ENCODE measurements around the gene CTPS1. TPM values are rescaled to one million over a fixed set of nuclear protein-coding genes. Genes with fewer than 3 reads are reported as not detected.

The CTPS1 gene
- total RNA-seq, 1 experiment from 2014 or later: 62.2 TPM

DNA sequence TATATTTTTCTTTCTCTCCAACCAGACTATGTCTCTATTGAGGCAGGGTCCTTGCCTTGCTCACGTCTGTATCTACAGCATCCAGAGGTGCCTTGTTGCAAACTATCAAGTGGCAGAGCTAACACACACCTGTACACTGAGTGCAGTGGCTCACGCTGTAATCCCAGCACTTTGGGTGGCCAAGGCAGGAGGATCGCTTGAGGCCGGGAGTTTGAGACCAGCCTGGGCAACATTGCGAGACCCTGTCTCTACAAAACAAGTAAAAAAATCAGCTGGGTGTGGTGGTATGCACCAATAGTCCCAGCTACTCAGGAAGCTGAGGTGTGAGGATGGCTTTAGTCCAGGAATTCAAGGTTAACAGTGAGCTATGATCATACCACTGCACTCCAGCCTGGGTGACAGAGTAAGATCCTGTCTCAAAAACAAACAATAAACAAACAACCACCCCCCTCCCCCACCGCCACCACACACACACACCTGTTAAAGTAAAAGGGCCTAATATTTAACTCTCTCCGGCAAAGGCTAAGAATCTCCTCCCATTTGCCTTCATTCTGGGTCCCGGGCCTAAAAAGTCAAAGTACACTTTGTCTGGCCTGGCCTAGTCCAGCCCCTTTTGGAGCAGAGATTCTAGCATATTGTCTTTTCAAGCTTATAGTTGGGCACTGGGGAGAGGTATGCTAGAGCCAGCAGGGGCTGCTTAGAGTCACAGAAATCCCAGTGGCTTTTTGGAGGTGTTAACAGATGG is 51.5 kb downstream of the CTPS1 start:
- H3K36me3 ChIP-seq: peaks cover 85% of the 10 kb centered on the region

DNA sequence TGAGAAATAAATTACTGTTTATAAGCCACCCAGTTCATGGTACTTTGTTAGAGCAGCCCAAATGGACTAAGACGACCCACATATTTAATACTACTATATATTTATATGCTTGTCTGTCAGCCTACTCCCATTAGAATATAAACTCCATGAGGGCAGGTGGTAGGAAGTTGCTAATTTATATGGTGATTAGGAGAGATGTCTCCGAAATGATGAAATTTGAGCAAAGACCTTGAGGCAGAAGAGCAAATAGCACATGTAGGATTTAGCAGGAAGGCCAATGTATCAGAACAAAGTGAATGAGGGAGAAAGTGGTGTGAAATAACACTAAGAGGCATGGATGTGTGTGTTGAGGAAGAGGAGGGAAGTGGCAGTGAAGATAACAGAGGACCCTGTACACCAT is 52.7 kb downstream of the CTPS1 start:
- Histone ChIP-seq H3K9me3 (replicated peaks) (no peaks in the 10 kb centered on the region), H3K27ac (no peak overlapping the region), H3K4me3 (no peak overlapping the region), H3K27me3 (replicated peaks) (no peaks in the 10 kb centered on the region), H3K4me1 (replicated peaks) (no peaks in the 10 kb centered on the region), H3K36me3 (peaks cover 91% of the 10 kb centered on the region)
- no peak for DNase-seq (ENCODE audit: low read depth in 1 of 2, low spot score in 2 of 2)

More for the DNA sequence above, 51.5 kb downstream of the CTPS1 start:
- DNase-seq (ENCODE audit: low read depth in 1 of 2, low spot score in 2 of 2): no peak
- H3K27ac ChIP-seq: no peak overlapping the region
- no peaks in the 10 kb centered on the region for H3K9me3 ChIP-seq (replicated peaks)
- no peak overlapping the region for H3K4me3 ChIP-seq
- H3K4me1 ChIP-seq (replicated peaks): no peaks in the 10 kb centered on the region
- no peaks in the 10 kb centered on the region for H3K27me3 ChIP-seq (replicated peaks)

DNA sequence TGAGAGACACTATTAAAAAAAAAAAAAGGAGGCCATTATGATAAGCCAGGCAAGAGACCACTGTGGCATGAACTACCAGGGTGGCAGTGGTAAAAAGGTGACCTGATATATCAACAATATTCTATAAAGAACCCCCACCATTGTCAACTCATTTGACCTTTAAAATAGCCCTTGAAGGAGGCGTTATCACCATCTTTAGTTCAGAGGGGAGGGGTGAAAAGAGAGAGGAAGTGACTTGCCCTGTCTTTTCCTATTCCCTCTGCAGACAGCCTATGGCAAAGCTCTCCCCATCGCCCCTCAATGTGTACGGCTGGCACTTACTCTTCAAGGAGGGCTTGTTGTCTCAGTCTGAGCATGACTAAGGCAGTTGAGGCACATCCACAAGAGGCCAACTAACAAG is 53.8 kb downstream of the CTPS1 start:
- no peaks in the 10 kb centered on the region for H3K9me3 ChIP-seq (replicated peaks)

DNA sequence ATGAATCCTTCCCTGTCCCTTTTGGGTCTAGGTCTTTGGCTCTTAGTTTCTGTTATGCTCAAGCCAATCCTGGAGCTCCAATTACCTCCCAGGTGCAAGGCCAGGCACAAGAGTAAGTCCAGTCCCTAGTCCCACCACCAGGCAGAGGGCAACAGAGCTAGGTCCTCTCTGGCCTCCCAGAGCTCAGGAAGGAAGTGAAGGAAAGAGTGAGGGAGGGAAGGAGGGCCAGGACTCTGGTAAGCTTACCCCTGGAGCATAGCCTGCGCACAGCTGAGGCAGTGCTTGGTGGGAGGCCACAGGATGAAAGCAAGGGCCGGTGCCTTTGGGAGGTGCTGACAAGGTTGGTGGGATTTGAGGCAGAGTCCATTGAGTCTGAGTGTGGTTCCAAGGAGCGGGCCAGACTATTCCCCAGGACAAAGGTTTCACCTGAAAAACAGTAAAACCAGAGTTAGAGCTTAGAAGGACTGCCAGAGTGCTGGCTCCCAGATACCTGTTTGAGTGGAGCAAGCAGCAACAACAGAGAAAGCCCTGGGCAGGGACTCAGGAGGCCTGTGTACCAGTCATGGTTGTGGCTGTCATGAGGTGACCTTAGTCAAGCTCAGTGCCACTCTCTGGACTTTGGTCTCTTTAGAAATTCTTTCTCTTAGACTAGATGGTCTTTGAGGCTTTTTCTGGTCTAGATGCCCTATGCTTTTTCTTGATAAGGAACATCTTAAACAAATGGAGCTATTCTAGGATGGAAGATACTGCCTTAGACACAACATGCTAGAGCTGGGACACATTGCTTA is 57.8 kb downstream of the CTPS1 start:
- Histone ChIP-seq H3K27me3 (replicated peaks) (no peaks in the 10 kb centered on the region), H3K9me3 (replicated peaks) (no peaks in the 10 kb centered on the region), H3K4me3 (no peak overlapping the region), H3K27ac (no peak overlapping the region), H3K4me1 (replicated peaks) (no peaks in the 10 kb centered on the region), H3K36me3 (peaks cover 80% of the 10 kb centered on the region)
- no peak for DNase-seq (ENCODE audit: low read depth in 1 of 2, low spot score in 2 of 2)

More for the DNA sequence above, 53.8 kb downstream of the CTPS1 start:
- Histone ChIP-seq H3K36me3 (peaks cover 91% of the 10 kb centered on the region), H3K4me3 (no peak overlapping the region), H3K4me1 (replicated peaks) (no peaks in the 10 kb centered on the region), H3K27me3 (replicated peaks) (no peaks in the 10 kb centered on the region), H3K27ac (no peak overlapping the region)
- no peak for DNase-seq (ENCODE audit: low read depth in 1 of 2, low spot score in 2 of 2)

DNA sequence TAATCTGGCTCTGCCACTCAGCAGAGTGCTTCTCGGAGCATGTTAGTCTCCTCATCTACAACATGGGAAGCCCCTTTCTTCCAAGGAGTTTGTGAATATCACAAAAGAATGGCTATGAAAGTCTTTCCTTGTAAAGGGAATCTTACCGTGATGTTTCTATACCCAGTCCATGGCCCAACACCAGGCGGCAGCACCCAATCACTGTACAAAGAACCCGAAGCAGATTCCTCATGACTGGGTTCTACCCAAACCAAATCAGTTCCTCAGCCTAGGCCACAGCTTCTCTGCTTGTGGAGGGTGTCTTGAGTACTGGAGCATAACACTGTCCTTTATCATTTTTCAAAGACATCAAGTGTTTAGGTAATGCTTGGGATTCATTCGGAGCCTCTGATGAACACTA is 58.6 kb downstream of the CTPS1 start:
- DNase-seq (ENCODE audit: low read depth in 1 of 2, low spot score in 2 of 2): no peak
- Histone ChIP-seq H3K4me3 (no peak overlapping the region), H3K36me3 (peaks cover 77% of the 10 kb centered on the region), H3K27ac (no peak overlapping the region), H3K9me3 (replicated peaks) (no peaks in the 10 kb centered on the region), H3K4me1 (replicated peaks) (no peaks in the 10 kb centered on the region), H3K27me3 (replicated peaks) (no peaks in the 10 kb centered on the region)

DNA sequence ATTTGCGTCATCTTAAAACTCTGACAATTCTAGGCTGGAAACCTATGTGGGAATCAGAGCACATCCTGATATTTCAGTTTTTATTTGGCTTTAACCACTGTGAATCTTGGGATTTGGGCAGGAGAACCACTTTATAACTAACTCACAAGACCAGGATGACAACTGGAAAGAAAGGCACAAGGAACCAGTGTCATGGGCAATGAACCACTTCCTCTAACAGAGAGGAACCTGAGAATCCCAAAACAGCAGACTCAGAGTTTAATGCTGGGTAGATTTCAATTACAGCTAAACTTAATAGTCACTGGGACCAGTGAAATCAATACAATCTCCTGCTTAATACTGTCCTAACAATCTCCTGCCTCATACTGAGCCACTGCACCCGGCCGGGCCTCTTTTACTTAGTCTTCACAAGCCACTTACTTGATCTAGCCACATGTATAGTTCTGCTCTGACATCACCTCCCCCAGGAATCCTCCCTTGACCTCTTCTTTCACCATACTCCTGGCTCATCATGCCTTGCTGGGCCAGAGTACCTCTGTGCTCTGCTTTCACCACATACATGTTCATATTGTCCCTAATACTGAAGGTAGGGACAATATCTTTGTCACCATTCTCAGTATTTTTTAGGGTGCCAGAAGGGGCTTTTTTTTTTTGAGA is 62.2 kb downstream of the CTPS1 start:
- no peak overlapping the region for H3K4me3 ChIP-seq
- H3K36me3 ChIP-seq: peaks cover 69% of the 10 kb centered on the region
- no peaks in the 10 kb centered on the region for H3K4me1 ChIP-seq (replicated peaks)
- H3K9me3 ChIP-seq (replicated peaks): no peaks in the 10 kb centered on the region
- H3K27me3 ChIP-seq (replicated peaks): no peaks in the 10 kb centered on the region
- no peak for DNase-seq (ENCODE audit: low read depth in 1 of 2, low spot score in 2 of 2)
- no peak overlapping the region for H3K27ac ChIP-seq

DNA sequence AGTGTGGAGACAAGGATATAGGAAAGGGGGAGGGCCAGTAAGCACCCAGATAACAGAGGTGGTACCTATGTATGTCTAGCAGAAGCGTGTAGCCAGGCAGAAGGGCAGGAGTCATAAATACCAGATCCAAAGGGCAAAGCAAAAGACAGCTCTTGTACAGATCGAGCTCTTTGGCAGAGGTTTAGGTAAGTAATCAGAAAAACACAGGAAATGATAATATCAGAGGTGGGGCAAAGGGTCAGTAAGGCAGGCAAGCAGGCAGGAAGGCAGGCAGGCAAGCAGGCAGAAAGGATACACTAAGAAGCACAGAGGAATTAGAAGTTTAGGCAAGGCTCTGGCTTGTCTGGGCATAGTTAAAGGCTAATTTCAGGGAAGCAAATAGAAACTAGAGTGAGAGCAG is 64.7 kb downstream of the CTPS1 start:
- Histone ChIP-seq H3K27me3 (replicated peaks) (no peaks in the 10 kb centered on the region), H3K36me3 (peaks cover 66% of the 10 kb centered on the region), H3K4me1 (replicated peaks) (no peaks in the 10 kb centered on the region), H3K9me3 (replicated peaks) (no peaks in the 10 kb centered on the region), H3K4me3 (no peak overlapping the region), H3K27ac (no peak overlapping the region)
- DNase-seq (ENCODE audit: low read depth in 1 of 2, low spot score in 2 of 2): no peak

DNA sequence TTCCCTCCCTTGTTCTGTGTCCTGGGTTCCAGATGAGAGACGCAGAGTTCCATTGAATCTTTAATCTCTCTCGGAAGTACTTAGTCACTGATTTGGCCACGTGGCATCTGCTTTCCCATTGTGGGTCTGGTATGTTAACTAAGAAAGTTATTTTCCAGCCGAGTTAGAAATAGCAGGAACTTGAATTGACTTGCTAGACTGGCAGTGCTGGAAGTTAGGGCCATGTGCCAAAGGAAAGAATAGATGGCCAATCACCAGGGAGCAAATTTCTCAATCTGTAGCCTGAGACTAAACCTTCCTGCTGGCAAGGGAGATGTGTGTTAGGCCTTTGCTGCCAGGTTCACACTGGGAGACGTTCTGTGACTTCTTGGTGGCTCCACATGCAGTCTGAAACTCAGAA is 66.2 kb downstream of the CTPS1 start:
- Histone ChIP-seq H3K4me1 (replicated peaks) (no peaks in the 10 kb centered on the region), H3K27me3 (replicated peaks) (no peaks in the 10 kb centered on the region), H3K36me3 (peaks cover 62% of the 10 kb centered on the region), H3K4me3 (no peak overlapping the region), H3K9me3 (replicated peaks) (no peaks in the 10 kb centered on the region), H3K27ac (no peak overlapping the region)
- no peak for DNase-seq (ENCODE audit: low read depth in 1 of 2, low spot score in 2 of 2)

DNA sequence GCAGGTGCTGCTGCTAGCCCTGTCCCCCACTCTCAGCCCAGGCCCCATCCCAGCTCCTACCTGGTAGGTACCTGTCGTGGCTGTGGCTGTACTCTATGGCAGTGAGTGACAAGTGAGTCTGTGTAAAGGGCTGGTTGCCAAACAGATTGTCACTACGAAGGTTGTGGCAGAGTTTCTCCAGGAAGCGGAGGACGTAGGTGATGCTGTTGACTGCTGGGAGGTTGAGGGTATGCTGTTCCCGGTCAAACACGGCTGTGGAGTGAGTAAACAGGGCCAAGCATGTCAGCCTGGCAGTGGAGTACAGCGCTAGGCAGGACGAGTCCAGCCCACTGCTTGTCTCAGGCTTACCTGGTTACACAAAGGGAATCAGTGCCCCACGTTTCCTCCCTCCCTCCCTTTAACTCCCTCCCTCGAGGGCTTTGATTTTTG is 66.9 kb downstream of the CTPS1 start:
- peaks cover 67% of the 10 kb centered on the region for H3K36me3 ChIP-seq
- no peak overlapping the region for H3K27ac ChIP-seq
- H3K9me3 ChIP-seq (replicated peaks): no peaks in the 10 kb centered on the region

DNA sequence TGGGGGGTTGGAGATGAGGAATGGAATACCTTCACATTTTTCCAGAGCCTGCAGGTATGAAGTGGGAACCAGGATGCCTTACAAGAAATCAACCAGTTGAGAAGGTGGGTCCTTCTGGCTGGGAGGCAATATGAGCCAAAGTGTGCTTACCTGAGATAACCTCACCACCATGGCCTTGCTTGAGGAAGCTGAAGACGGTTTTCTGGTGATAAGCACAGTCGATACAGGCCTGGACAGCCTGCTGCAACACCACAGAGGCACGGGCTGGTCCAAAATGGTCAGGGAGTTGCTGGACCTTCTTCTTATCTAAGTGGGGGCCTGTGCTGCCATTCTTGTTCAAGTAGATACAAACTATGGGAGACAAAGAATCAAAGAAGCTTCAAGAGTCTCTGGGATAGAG is 69.0 kb downstream of the CTPS1 start:
- Histone ChIP-seq H3K36me3 (peaks cover 68% of the 10 kb centered on the region), H3K27me3 (replicated peaks) (no peaks in the 10 kb centered on the region), H3K4me1 (replicated peaks) (no peaks in the 10 kb centered on the region), H3K4me3 (no peak overlapping the region), H3K27ac (no peak overlapping the region), H3K9me3 (replicated peaks) (no peaks in the 10 kb centered on the region)
- DNase-seq (ENCODE audit: low read depth in 1 of 2, low spot score in 2 of 2): no peak

More for the DNA sequence above, 66.9 kb downstream of the CTPS1 start:
- H3K27me3 ChIP-seq (replicated peaks): no peaks in the 10 kb centered on the region
- DNase-seq (ENCODE audit: low read depth in 1 of 2, low spot score in 2 of 2): no peak
- no peaks in the 10 kb centered on the region for H3K4me1 ChIP-seq (replicated peaks)
- no peak overlapping the region for H3K4me3 ChIP-seq

DNA sequence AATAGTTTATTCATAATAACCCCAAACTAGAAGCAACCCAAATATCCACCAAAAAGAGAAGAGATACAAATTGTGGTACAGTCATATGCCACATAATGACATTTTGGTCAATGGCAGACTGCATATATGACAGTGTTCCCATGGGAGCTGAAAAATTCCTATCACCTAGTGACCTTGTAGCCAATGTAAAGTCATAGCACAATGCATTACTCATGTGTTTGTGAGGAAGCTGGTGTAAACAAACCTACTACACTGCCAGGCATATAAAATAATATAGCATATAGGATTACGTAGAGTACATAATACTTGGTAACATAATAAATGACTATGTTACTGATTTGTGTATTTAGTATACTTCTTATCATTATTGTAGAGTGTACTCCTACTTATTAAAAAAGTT is 71.5 kb downstream of the CTPS1 start:
- no peaks in the 10 kb centered on the region for H3K4me1 ChIP-seq (replicated peaks)
- no peaks in the 10 kb centered on the region for H3K9me3 ChIP-seq (replicated peaks)
- H3K27ac ChIP-seq: no peak overlapping the region
- no peak overlapping the region for H3K4me3 ChIP-seq
- no peak for DNase-seq (ENCODE audit: low read depth in 1 of 2, low spot score in 2 of 2)
- H3K36me3 ChIP-seq: peaks cover 65% of the 10 kb centered on the region
- H3K27me3 ChIP-seq (replicated peaks): no peaks in the 10 kb centered on the region

DNA sequence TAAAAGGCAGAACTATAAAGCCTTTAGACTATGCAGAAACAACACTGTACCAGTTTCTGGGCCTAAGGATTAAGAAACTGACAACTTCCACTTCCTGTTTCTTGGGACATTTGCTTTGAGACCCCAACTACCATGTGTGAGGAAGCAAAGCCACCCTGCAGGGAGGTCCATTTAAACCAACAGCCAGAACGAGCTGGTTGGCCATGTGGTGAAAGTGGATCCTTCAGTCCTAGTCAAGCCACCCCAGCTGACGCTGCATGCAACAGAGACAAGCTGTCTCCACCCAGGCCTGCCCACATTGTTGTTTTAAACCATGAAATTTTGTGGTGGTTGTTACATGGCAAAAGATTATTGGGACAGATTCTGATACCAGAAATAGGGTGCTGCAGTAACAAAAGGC is 73.8 kb downstream of the CTPS1 start:
- Histone ChIP-seq H3K9me3 (replicated peaks) (no peaks in the 10 kb centered on the region), H3K27ac (no peak overlapping the region), H3K4me3 (no peak overlapping the region), H3K27me3 (replicated peaks) (no peaks in the 10 kb centered on the region), H3K36me3 (peaks cover 47% of the 10 kb centered on the region), H3K4me1 (replicated peaks) (no peaks in the 10 kb centered on the region)
- DNase-seq (ENCODE audit: low read depth in 1 of 2, low spot score in 2 of 2): no peak

DNA sequence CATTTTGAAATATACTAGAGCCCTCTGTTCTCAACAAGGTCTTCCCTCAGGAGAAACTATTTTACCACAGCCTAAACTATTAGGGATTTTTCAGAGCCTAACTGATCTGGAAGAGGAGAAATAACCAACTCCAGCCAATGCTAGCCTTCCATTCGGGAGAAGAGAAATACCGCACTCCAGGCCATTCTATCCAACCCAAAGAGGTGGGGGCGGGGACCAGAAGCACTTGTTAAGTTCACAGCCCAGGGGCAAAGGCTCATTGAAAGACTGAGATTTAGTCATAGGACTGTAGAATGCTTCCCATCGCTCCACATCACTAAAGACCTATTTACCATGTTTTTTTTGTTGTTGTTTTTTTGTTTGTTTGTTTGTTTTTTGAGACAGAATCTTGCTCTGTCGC is 77.4 kb downstream of the CTPS1 start:
- Histone ChIP-seq H3K27me3 (replicated peaks) (no peaks in the 10 kb centered on the region), H3K9me3 (replicated peaks) (no peaks in the 10 kb centered on the region), H3K4me3 (no peak overlapping the region), H3K4me1 (replicated peaks) (no peaks in the 10 kb centered on the region), H3K27ac (no peak overlapping the region), H3K36me3 (peaks cover 44% of the 10 kb centered on the region)
- DNase-seq (ENCODE audit: low read depth in 1 of 2, low spot score in 2 of 2): no peak
